HG02884 (cell line): ENCODE data around the gene TOMM40.
"Not testable (repeated sequence)": the region's sequence is repeated elsewhere in the genome, so short reads cannot be mapped to it uniquely, and the experiment has no call there.

Source experiments
- ATAC-seq: cut with Tn5 transposase; IDR thresholded peaks from one replicate; pipeline ENCODE4 v1.9.1; 2021; ENCODE audit warnings: mild to moderate bottlenecking, moderate library complexity; ENCODE audit not compliant: unreplicated experiment

TOMM40 gene

GRCh38 chr19:44893332-44894051, 2.4 kb downstream of the TOMM40 start:
- ATAC-seq: no peak

GRCh38 chr19:44894052-44894400, 3.0 kb downstream of the TOMM40 start:
- ATAC-seq: no peak

- no peak for ATAC-seq
These were observed 3.9 kb downstream of the TOMM40 start for GRCh38 chr19:44894946-44895345.

GRCh38 chr19:44897835-44898234, 6.8 kb downstream of the TOMM40 start:
- ATAC-seq: no peak

- no peak for ATAC-seq
These were observed 9.5 kb downstream of the TOMM40 start for GRCh38 chr19:44900328-44901244.

- ATAC-seq: no peak
These were observed 12.2 kb downstream of the TOMM40 start for GRCh38 chr19:44903216-44903601.

GRCh38 chr19:44903602-44904425, 12.8 kb downstream of the TOMM40 start:
- ATAC-seq: no peak

- no peak for ATAC-seq
These were observed 13.5 kb downstream of the TOMM40 start for GRCh38 chr19:44904426-44904994.

GRCh38 chr19:44905437-44906160, 14.5 kb downstream of the TOMM40 start, which contains the start of gene APOE:
APOE (plus strand) TSS chr19:44905796; CDS start chr19:44906625, 829 bp downstream.
- no peak for ATAC-seq

- no peak for ATAC-seq
These were observed 16.6 kb downstream of the TOMM40 start for GRCh38 chr19:44907613-44908012.

GRCh38 chr19:44908074-44908835, 17.2 kb downstream of the TOMM40 start:
- ATAC-seq: no peak

GRCh38 chr19:44908836-44909261, 17.8 kb downstream of the TOMM40 start:
- ATAC-seq: no peak

GRCh38 chr19:44909775-44910174, 18.7 kb downstream of the TOMM40 start:
- ATAC-seq: no peak

- not testable (repeated sequence) for ATAC-seq
These were observed 20.8 kb downstream of the TOMM40 start for GRCh38 chr19:44911896-44912295.

GRCh38 chr19:44912854-44913253, 21.8 kb downstream of the TOMM40 start:
- no peak for ATAC-seq

GRCh38 chr19:44913512-44914432, 22.7 kb downstream of the TOMM40 start:
- not testable (repeated sequence) for ATAC-seq

- ATAC-seq: peak; percentile 96
These were observed 23.6 kb downstream of the TOMM40 start, which contains the start of gene APOC1 for GRCh38 chr19:44914433-44915206. APOC1 (plus strand) TSS chr19:44914608; CDS start chr19:44914892, 284 bp downstream.
